H1 (cell line): ENCODE measurements around the gene DPY19L3. TPM values are rescaled to one million over a fixed set of nuclear protein-coding genes. Genes with fewer than 3 reads are reported as not detected.

Experiments used
- CTCF ChIA-PET: fragments of 300-600 bp; sonication (Branson Sonifier 250); formaldehyde crosslinking; loops from one replicate; lab custom pipeline; 2021; ENCODE audit not compliant: partially characterized antibody; lab: Charles Lee
- POLR2A ChIA-PET: fragments of 300-600 bp; sonication (Branson Sonifier 250); formaldehyde crosslinking; loops from one replicate; lab custom pipeline; 2021; ENCODE audit warnings: inconsistent platforms; ENCODE audit not compliant: partially characterized antibody; lab: Charles Lee
- DNase-seq, 2 experiments: peaks; one replicate each; pipeline versions ENCODE4 v3.0.0 to v3.0.0-alpha.2; 2010 to 2022; ENCODE audit warnings: low spot score in 2 of 2, low read depth in 1 of 2, mixed read lengths in 1 of 2
- FAIRE-seq: peaks from 2 replicates; lab custom pipeline; 2011; peaks lifted over from hg19 to GRCh38; lab: Jason Lieb, UNC
- H2AFZ ChIP-seq: 2 replicates; pipeline ENCODE4 v1.8.1; 2012; ENCODE audit warnings: low read length, inconsistent platforms
- H2AK5ac ChIP-seq: 2 replicates; pipeline ENCODE4 v1.6.1; 2013; ENCODE audit warnings: low read depth, low read length
- H2BK120ac ChIP-seq: replicated peaks from 2 replicates; pipeline ENCODE3; 2013; ENCODE audit warnings: low read depth, low read length, inconsistent platforms
- H2BK12ac ChIP-seq: 2 replicates; pipeline ENCODE4 v1.6.1; 2013; ENCODE audit warnings: low read depth, low read length
- H2BK15ac ChIP-seq: 2 replicates; pipeline ENCODE4 v1.6.1; 2013; ENCODE audit warnings: low read length
- H2BK20ac ChIP-seq: 2 replicates; pipeline ENCODE4 v1.6.1; 2013; ENCODE audit warnings: low read length
- H2BK5ac ChIP-seq: 2 replicates; pipeline ENCODE4 v1.6.1; 2013; ENCODE audit warnings: low read depth, low read length
- H3K14ac ChIP-seq: 2 replicates; pipeline ENCODE4 v1.6.1; 2013; ENCODE audit warnings: inconsistent platforms; ENCODE audit not compliant: insufficient read length
- H3K18ac ChIP-seq: 2 replicates; pipeline ENCODE4 v1.6.1; 2013; ENCODE audit warnings: low read length; ENCODE audit errors: extremely low read depth
- H3K23ac ChIP-seq: 2 replicates; pipeline ENCODE4 v1.6.1; 2013; ENCODE audit warnings: inconsistent platforms; ENCODE audit not compliant: insufficient read length
- H3K23me2 ChIP-seq: 2 replicates; pipeline ENCODE4 v1.6.1; 2013; ENCODE audit warnings: low read depth, low read length
- H3K27ac ChIP-seq: 2 replicates; pipeline ENCODE4 v1.6.1; 2011; ENCODE audit warnings: low read depth, low read length, inconsistent platforms
- H3K27me3 ChIP-seq, 4 experiments: replicated peaks in 1 of 4; 1 replicate in 1 of 4; 2 replicates in 3 of 4; pipeline versions ENCODE4 v1.6.1 to v1.8.1; 2011 to 2013; ENCODE audit warnings: low read length in 3 of 4, mild to moderate bottlenecking in 3 of 4, inconsistent platforms in 2 of 4, mixed read lengths in 2 of 4, moderate library complexity in 1 of 4; ENCODE audit not compliant: control insufficient read depth in 3 of 4, insufficient read depth in 3 of 4; ENCODE audit errors: extremely low read depth in 1 of 4
- H3K36me3 ChIP-seq, 4 experiments: 2 replicates each; pipeline versions ENCODE4 v1.6.1 to v1.8.1; 2011 to 2013; ENCODE audit warnings: mild to moderate bottlenecking in 4 of 4, low read length in 3 of 4, moderate library complexity in 2 of 4, control low read depth in 1 of 4, inconsistent platforms in 1 of 4; ENCODE audit not compliant: insufficient read depth in 4 of 4, control insufficient read depth in 2 of 4
- H3K4ac ChIP-seq: replicated peaks from 2 replicates; pipeline ENCODE3; 2013; ENCODE audit warnings: low read length, low read depth, mixed read lengths, inconsistent platforms; ENCODE audit not compliant: insufficient read length
- H3K4me1 ChIP-seq, 4 experiments: replicated peaks in 1 of 4; 1 replicate in 1 of 4; 2 replicates in 3 of 4; pipeline versions ENCODE4 v1.6.1 to v1.8.1; 2011 to 2013; ENCODE audit warnings: low read length in 3 of 4, inconsistent platforms in 2 of 4, mixed read lengths in 1 of 4; ENCODE audit not compliant: insufficient read depth in 4 of 4, control insufficient read depth in 3 of 4
- H3K4me2 ChIP-seq, 2 experiments: 2 replicates each; pipeline versions ENCODE4 v1.6.1 to v1.8.1; 2011 to 2013; ENCODE audit warnings: low read depth in 2 of 2, low read length in 2 of 2, control low read depth in 1 of 2, inconsistent platforms in 1 of 2, mild to moderate bottlenecking in 1 of 2; ENCODE audit not compliant: insufficient read depth in 1 of 2
- H3K4me3 ChIP-seq, 4 experiments: fragments of 200-600, 300-600 bp in 1 of 4; sonication (generic), shearing (Covaris generic), sonication (Bioruptor Twin) in 1 of 4; 2 replicates each; pipeline versions ENCODE4 v1.5.1 to v1.8.1; 2011 to 2016; ENCODE audit warnings: low read length in 4 of 4, low read depth in 3 of 4, control low read depth in 2 of 4, inconsistent platforms in 2 of 4, mild to moderate bottlenecking in 2 of 4, mixed read lengths in 1 of 4, moderate library complexity in 1 of 4; ENCODE audit not compliant: insufficient read depth in 2 of 4; ENCODE audit errors: extremely low read depth in 1 of 4
- H3K56ac ChIP-seq: replicated peaks from 2 replicates; pipeline ENCODE3; 2013; ENCODE audit warnings: low read depth, mild to moderate bottlenecking, mixed read lengths, low read length, inconsistent platforms; ENCODE audit not compliant: insufficient read length
- H3K79me1 ChIP-seq: 2 replicates; pipeline ENCODE4 v1.6.1; 2013; ENCODE audit warnings: low read depth, low read length, control low read depth
- H3K79me2 ChIP-seq, 2 experiments: 2 replicates each; pipeline versions ENCODE4 v1.6.1 to v1.8.1; 2012 to 2013; ENCODE audit warnings: low read length in 2 of 2, mild to moderate bottlenecking in 2 of 2, inconsistent platforms in 1 of 2; ENCODE audit not compliant: insufficient read depth in 2 of 2, control insufficient read depth in 1 of 2
- H3K9ac ChIP-seq, 4 experiments: replicated peaks in 1 of 4; 1 replicate in 1 of 4; 2 replicates in 3 of 4; pipeline versions ENCODE4 v1.6.1 to v1.8.1; 2011 to 2013; ENCODE audit warnings: low read depth in 3 of 4, low read length in 3 of 4, control low read depth in 2 of 4, mild to moderate bottlenecking in 2 of 4, moderate library complexity in 2 of 4, inconsistent platforms in 1 of 4; ENCODE audit errors: extremely low read depth in 1 of 4
- H3K9me3 ChIP-seq, 2 experiments: 2 replicates each; pipeline versions ENCODE4 v1.6.1 to v1.8.1; 2012 to 2013; ENCODE audit warnings: mild to moderate bottlenecking in 2 of 2, moderate library complexity in 2 of 2, control low read depth in 1 of 2, inconsistent platforms in 1 of 2, low read depth in 1 of 2, low read length in 1 of 2, mixed read lengths in 1 of 2; ENCODE audit not compliant: insufficient read depth in 2 of 2
- H4K20me1 ChIP-seq, 2 experiments: replicated peaks in 1 of 2; 2 replicates each; pipeline versions ENCODE3 to v1.8.1; 2011 to 2013; ENCODE audit warnings: inconsistent platforms in 2 of 2, low read length in 2 of 2, mild to moderate bottlenecking in 1 of 2; ENCODE audit not compliant: insufficient read depth in 2 of 2, control insufficient read depth in 1 of 2
- H4K5ac ChIP-seq: 2 replicates; pipeline ENCODE4 v1.6.1; 2013; ENCODE audit warnings: low read length, low read depth, mixed read lengths, inconsistent platforms; ENCODE audit not compliant: insufficient read length
- H4K8ac ChIP-seq: 2 replicates; pipeline ENCODE4 v1.8.0; 2013; ENCODE audit warnings: mild to moderate bottlenecking, moderate library complexity, low read length, inconsistent platforms; ENCODE audit not compliant: insufficient read depth; ENCODE audit errors: extremely low read depth
- H4K91ac ChIP-seq: replicated peaks from 2 replicates; pipeline ENCODE3; 2013; ENCODE audit warnings: low read length, mixed read lengths, inconsistent platforms; ENCODE audit not compliant: insufficient read length
- CBX5 ChIP-seq: fragments of 300-800, 300-1000 bp; sonication (generic); IDR thresholded peaks from 2 replicates; pipeline ENCODE4 v1.7.1; 2016; ENCODE audit warnings: antibody characterized with exemption, low read length, low read depth
- CHD2 ChIP-seq: IDR thresholded peaks from 2 replicates; pipeline ENCODE4 v1.6.1; 2012; ENCODE audit warnings: low read length, improper control_type of control experiment
- SAP30 ChIP-seq: fragments of 300-600 bp; sonication (generic); IDR thresholded peaks from 2 replicates; pipeline ENCODE4 v1.7.1; 2012; ENCODE audit warnings: low read length, moderate library complexity, mild to moderate bottlenecking, inconsistent platforms; ENCODE audit not compliant: insufficient read depth, insufficient replicate concordance
- SIX5 ChIP-seq: IDR thresholded peaks from 2 replicates; pipeline ENCODE4 v1.6.1; 2011; ENCODE audit warnings: mild to moderate bottlenecking, low read depth, low read length
- WGBS, 2 experiments: shearing (Covaris generic) in 1 of 2; methylation state at CpG; one replicate each; pipeline versions ENCODE4 v1.1.6 to v1.1.7; 2013 to 2015; ENCODE audit warnings: low lambda C conversion rate in 2 of 2, mixed read lengths in 2 of 2, inconsistent platforms in 1 of 2, low coverage in 1 of 2, missing lambda C conversion rate in 1 of 2; ENCODE audit not compliant: insufficient replicate concordance in 2 of 2, insufficient coverage in 1 of 2, insufficient read length in 1 of 2; ENCODE audit errors: extremely low coverage in 1 of 2, missing lambda C conversion rate in 1 of 2; 5-methylcytosine and 5-hydroxymethylcytosine counted together
- polyA plus RNA-seq, 7 experiments: library from polyadenylated mRNA; depleted of rRNA in 3 of 7; stranded (reverse) in 5 of 7; unstranded in 2 of 7; fragments of >200 nt in 5 of 7; fragments of 200-250 nt in 2 of 7; gene quantifications; 1 replicate in 5 of 7; 2 replicates in 1 of 7; 4 replicates in 1 of 7; pipeline versions ENCODE4 v1.2.1 to v1.2.3, GENCODE V29; 2011 to 2013; ENCODE audit warnings: missing spikeins in 2 of 7, mixed read lengths in 2 of 7
- total RNA-seq: library from RNA; stranded (reverse); fragmentation: NEBNext Ultra II Directional; extraction: Animal tissue kit (Norgen Biotek cat#: 25700); gene quantifications from 2 replicates; pipeline ENCODE4 v1.2.1, GENCODE V29; 2021

The DPY19L3 gene
- total and polyA plus RNA-seq, 2 of the 8 experiments (the other 6 are each of a cell fraction or from before 2014, with no cell fraction given) = 35.3 to 60.2 TPM

DNA sequence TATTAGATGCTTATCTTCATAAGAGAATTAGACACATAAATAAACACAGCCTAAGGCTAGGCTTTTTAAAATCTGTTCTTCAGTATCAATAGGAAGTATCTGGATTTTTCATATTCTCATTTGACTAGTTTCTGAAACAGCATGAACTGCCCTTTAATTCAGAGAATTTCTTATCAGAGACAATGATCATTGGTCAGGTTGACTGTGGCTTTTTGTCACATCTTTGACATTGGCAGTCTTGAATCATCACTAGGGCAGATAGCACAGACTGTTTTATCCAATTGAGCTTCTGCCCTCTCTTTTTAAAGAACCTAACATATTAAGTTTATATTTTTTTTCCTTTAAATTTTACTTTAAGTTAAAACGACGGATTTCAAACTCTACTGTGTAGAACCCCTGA, 59.6 kb downstream of the DPY19L3 start:
- Histone ChIP-seq H3K23ac (no peak overlapping the region), H3K36me3 (peaks cover 0 to 16% (median 10%) of the 10 kb centered on the region in 4 experiments; a peak in 6 of 8 replicates), H2BK15ac (no peak overlapping the region), H2BK12ac (no peak overlapping the region), H3K79me2 (no peaks in the 10 kb centered on the region), H3K4me1 (no peaks in the 10 kb centered on the region), H3K4ac (no peak overlapping the region), H3K56ac (no peak overlapping the region), H3K9ac (no peak overlapping the region), H3K4me3 (no peak overlapping the region), H2AK5ac (no peak overlapping the region), H3K14ac (no peak overlapping the region), H2AFZ (no peak overlapping the region), H3K27me3 (no peaks in the 10 kb centered on the region), H4K5ac (no peak overlapping the region), H4K20me1 (no peaks in the 10 kb centered on the region), H4K91ac (no peak overlapping the region), H3K18ac (no peak overlapping the region), H3K9me3 (no peaks in the 10 kb centered on the region), H2BK20ac (no peak overlapping the region), H3K23me2 (no peaks in the 10 kb centered on the region), H4K8ac (no peak overlapping the region), H3K4me2 (no peak overlapping the region), H3K79me1 (no peaks in the 10 kb centered on the region), H2BK5ac (no peak overlapping the region), H2BK120ac (no peak overlapping the region), H3K27ac (no peak overlapping the region)
- FAIRE-seq (no peak), DNase-seq (no peak)
- ChIA-PET CTCF (interaction anchor here (0.7 to 4.9 kb wide), 5 partner anchors 9 to 265 kb away, joined by 3 to 24 read pairs (median 5); no protein-coding TSS in a partner anchor), POLR2A (no interaction called here)
- WGBS, 2 experiments = 92% methylated on average over 2 of the region's 2 CpGs; no CpG with 5 or more reads in 1 of the 2 experiments
- TF ChIP-seq CBX5 = no peak
- TF ChIP-seq CHD2 = no peak
- no peak for TF ChIP-seq SAP30
- no peak for TF ChIP-seq SIX5
